Activated B cell treated with CpG ODN at 0.5 μM for 24 hours (primary cell): ENCODE measurements around the gene CPEB4. TPM values are rescaled to one million over a fixed set of nuclear protein-coding genes. Genes with fewer than 3 reads are reported as not detected.

ENCODE experiments used
- ATAC-seq: fragments of 200-7000 bp; cut with Tn5 transposase; one replicate; pipeline ENCODE4 v1.10.0; 2021; ENCODE audit warnings: low read depth, mild to moderate bottlenecking, moderate library complexity
- CTCF ChIA-PET: fragments of 350-600 bp; sonication (Branson Sonifier 250); formaldehyde crosslinking; loops from one replicate; lab custom pipeline; 2021; ENCODE audit warnings: antibody characterized with exemption; lab: Charles Lee
- POLR2A ChIA-PET: fragments of 350-600 bp; sonication (Branson Sonifier 250); formaldehyde crosslinking; loops from one replicate; lab custom pipeline; 2021; ENCODE audit warnings: antibody characterized with exemption; lab: Charles Lee
- DNase-seq: peaks from one replicate; pipeline ENCODE4 v3.0.0; 2022
- H3K27ac Mint-ChIP-seq: one replicate; pipeline ENCODE4 v1.8.0; 2020; ENCODE audit warnings: mixed read lengths
- H3K27me3 Mint-ChIP-seq: one replicate; pipeline ENCODE4 v1.8.0; 2021; ENCODE audit warnings: mixed read lengths
- H3K36me3 Mint-ChIP-seq: one replicate; pipeline ENCODE4 v1.8.0; 2021; ENCODE audit warnings: low read depth, mixed read lengths
- H3K4me1 Mint-ChIP-seq: one replicate; pipeline ENCODE4 v1.8.0; 2021; ENCODE audit warnings: mixed read lengths
- H3K4me3 Mint-ChIP-seq: one replicate; pipeline ENCODE4 v1.8.0; 2020; ENCODE audit warnings: mild to moderate bottlenecking, mixed read lengths
- H3K9me3 Mint-ChIP-seq: one replicate; pipeline ENCODE4 v1.8.0; 2020; ENCODE audit warnings: mixed read lengths
- CTCF ChIP-seq: fragments of 200-600 bp; IDR thresholded peaks from one replicate; pipeline ENCODE4 v1.8.0; 2022; ENCODE audit warnings: antibody characterized with exemption, mild to moderate bottlenecking
- intact Hi-C: fragments of 100-400 bp; cut with micrococcal nuclease; formaldehyde crosslinking; loops from one replicate; pipeline ENCODE4 v1.15.1; 2024
- total RNA-seq: library from RNA; stranded (reverse); gene quantifications from 2 replicates; pipeline ENCODE4 v1.2.3, GENCODE V29; 2022

Gene CPEB4
- total RNA-seq, 1 donor from 2014 or later: 30.0 TPM

- H3K4me3 Mint-ChIP-seq: no peak overlapping the region
- CTCF ChIA-PET: interaction anchor here (1.1 kb wide), 1 partner anchor 8 kb away, joined by 3 read pairs; no protein-coding TSS in a partner anchor
- no peaks in the 10 kb centered on the region for H3K4me1 Mint-ChIP-seq
- DNase-seq: no peak
- no peak for ATAC-seq
- no peaks in the 10 kb centered on the region for H3K27me3 Mint-ChIP-seq
- no peak overlapping the region for H3K27ac Mint-ChIP-seq
- no peak for TF ChIP-seq CTCF
- no peaks in the 10 kb centered on the region for H3K9me3 Mint-ChIP-seq
- POLR2A ChIA-PET: interaction anchor here (1.4 kb wide), 1 partner anchor 319 kb away, joined by 4 read pairs; the partner anchor contains the start of gene BOD1
- H3K36me3 Mint-ChIP-seq: peaks cover 35% of the 10 kb centered on the region
- intact Hi-C loops: no loop called here
Measured at GRCh38 chr5:173935396-173935795, 47.2 kb downstream of the CPEB4 start.

DNA sequence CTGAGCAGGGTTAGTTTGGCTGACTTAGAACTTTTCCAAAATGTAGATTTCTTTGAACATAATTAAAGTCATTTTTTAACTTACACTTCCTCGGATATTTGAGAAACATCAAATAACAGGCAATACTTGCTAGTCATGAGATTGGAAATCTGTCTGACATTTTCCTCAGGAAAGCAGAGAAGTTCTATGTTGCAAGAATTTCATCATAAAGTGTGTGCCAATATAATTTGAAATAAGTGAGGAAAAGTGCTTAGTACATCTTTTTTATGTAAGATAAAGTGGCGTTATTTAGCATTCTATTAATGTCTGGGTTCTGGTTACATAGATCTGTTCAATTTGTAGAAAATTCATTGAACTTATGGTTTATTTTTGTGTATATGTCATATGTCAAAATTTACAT, 52.1 kb downstream of the CPEB4 start:
- H3K36me3 Mint-ChIP-seq: peaks cover 27% of the 10 kb centered on the region
- ChIA-PET POLR2A (no interaction called here), CTCF (no interaction called here)
- TF ChIP-seq CTCF: no peak
- no peak for ATAC-seq
- intact Hi-C loops: no loop called here
- H3K27ac Mint-ChIP-seq: no peak overlapping the region
- no peaks in the 10 kb centered on the region for H3K4me1 Mint-ChIP-seq
- no peaks in the 10 kb centered on the region for H3K9me3 Mint-ChIP-seq
- DNase-seq: no peak
- H3K4me3 Mint-ChIP-seq: no peak overlapping the region
- no peaks in the 10 kb centered on the region for H3K27me3 Mint-ChIP-seq

- CTCF ChIA-PET: no interaction called here
- H3K27ac Mint-ChIP-seq: no peak overlapping the region
- H3K9me3 Mint-ChIP-seq: no peaks in the 10 kb centered on the region
- DNase-seq: no peak
- no peaks in the 10 kb centered on the region for H3K27me3 Mint-ChIP-seq
- H3K36me3 Mint-ChIP-seq: peaks cover 35% of the 10 kb centered on the region
- H3K4me3 Mint-ChIP-seq: no peak overlapping the region
- POLR2A ChIA-PET: no interaction called here
- ATAC-seq: no peak
- TF ChIP-seq CTCF: no peak
- intact Hi-C loops: no loop called here
- no peaks in the 10 kb centered on the region for H3K4me1 Mint-ChIP-seq
Measured at GRCh38 chr5:173941102-173941501, 53.0 kb downstream of the CPEB4 start.

GRCh38 chr5:173941758-173942401, 53.7 kb downstream of the CPEB4 start:
- intact Hi-C loops: no loop called here
- Mint-ChIP-seq H3K4me3 (no peak overlapping the region), H3K27me3 (no peaks in the 10 kb centered on the region), H3K36me3 (peaks cover 39% of the 10 kb centered on the region), H3K9me3 (no peaks in the 10 kb centered on the region), H3K4me1 (no peaks in the 10 kb centered on the region), H3K27ac (no peak overlapping the region)
- ATAC-seq: no peak
- DNase-seq: no peak
- POLR2A ChIA-PET: no interaction called here
- CTCF ChIA-PET: no interaction called here
- no peak for TF ChIP-seq CTCF

DNA sequence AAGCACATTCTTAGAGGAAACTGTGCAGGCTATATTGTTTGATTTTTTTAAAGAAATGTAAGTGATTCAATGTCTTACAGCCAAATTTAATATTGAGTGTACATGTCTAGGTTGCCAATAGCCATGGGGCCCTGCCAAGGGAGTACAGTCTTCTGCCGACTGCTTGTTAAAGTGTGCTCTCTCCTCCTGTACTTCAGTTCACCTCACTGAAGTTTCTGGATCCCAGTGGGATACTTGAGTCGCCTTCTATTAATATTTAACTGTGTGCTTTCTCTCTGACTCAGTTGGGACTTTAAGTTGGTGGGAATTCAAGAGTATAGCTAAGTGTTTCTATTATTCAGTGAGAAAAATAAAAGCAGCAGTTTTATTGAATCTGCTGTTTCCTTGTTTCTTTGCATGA, 56.4 kb downstream of the CPEB4 start:
- intact Hi-C loops: no loop called here
- Mint-ChIP-seq H3K4me1 (no peaks in the 10 kb centered on the region), H3K36me3 (peaks cover 55% of the 10 kb centered on the region), H3K4me3 (no peak overlapping the region), H3K9me3 (no peaks in the 10 kb centered on the region), H3K27ac (no peak overlapping the region), H3K27me3 (no peaks in the 10 kb centered on the region)
- ChIA-PET CTCF (interaction anchor here (1.8 kb wide), 1 partner anchor 19 kb away, joined by 7 read pairs; no protein-coding TSS in a partner anchor), POLR2A (no interaction called here)
- TF ChIP-seq CTCF: no peak
- no peak for DNase-seq
- ATAC-seq: no peak
